ENCODE data around the gene KLF16. TPM values are rescaled to one million over a fixed set of nuclear protein-coding genes. Genes with fewer than 3 reads are reported as not detected.
"Not testable (repeated sequence)": the region's sequence is repeated elsewhere in the genome, so short reads cannot be mapped to it uniquely, and the experiment has no call there.

Gene KLF16
- 2.9 TPM for total RNA-seq

- no peak for DNase-seq
Measured at GRCh38 chr19:1863328-1863637, at the start of gene KLF16. Gene KLF16, minus strand, starts transcription at chr19:1863579. Its CDS starts 82 bp downstream, at chr19:1863497.

- no peak for DNase-seq
Measured at GRCh38 chr19:1912760-1913505, 49.6 kb upstream of the KLF16 start.

- DNase-seq, result no peak
Measured at GRCh38 chr19:1911995-1912394, 48.6 kb upstream of the KLF16 start.

GRCh38 chr19:1911098-1911497, 47.7 kb upstream of the KLF16 start:
- DNase-seq, result no peak

- no peak for DNase-seq
Measured at GRCh38 chr19:1910177-1910576, 46.8 kb upstream of the KLF16 start.

- DNase-seq, result no peak
Measured at GRCh38 chr19:1909761-1910080, 46.3 kb upstream of the KLF16 start.

- DNase-seq, result no peak
Measured at GRCh38 chr19:1908364-1908678, 44.9 kb upstream of the KLF16 start.

GRCh38 chr19:1907563-1908363, 44.4 kb upstream of the KLF16 start:
- DNase-seq, result no peak

- DNase-seq, result no peak
Measured at GRCh38 chr19:1906985-1907562, 43.7 kb upstream of the KLF16 start.

- no peak for DNase-seq
Measured at GRCh38 chr19:1905863-1906375, 42.5 kb upstream of the KLF16 start.

- peak; percentile 98 for DNase-seq
Measured at GRCh38 chr19:1905110-1905862, 41.9 kb upstream of the KLF16 start, which contains the start of the genes ADAT3 and SCAMP4. Gene ADAT3, plus strand, starts transcription at chr19:1905399. Its CDS starts 6,649 bp downstream, at chr19:1912048. Gene SCAMP4, plus strand, starts transcription at chr19:1905399. Its CDS starts 9,621 bp downstream, at chr19:1915020.

GRCh38 chr19:1904860-1905109, 41.4 kb upstream of the KLF16 start:
- DNase-seq, result no peak

GRCh38 chr19:1902923-1903322, 39.5 kb upstream of the KLF16 start:
- DNase-seq, result no peak

GRCh38 chr19:1901940-1902404, 38.6 kb upstream of the KLF16 start:
- DNase-seq, result no peak

GRCh38 chr19:1896508-1896907, 33.1 kb upstream of the KLF16 start:
- no peak for DNase-seq

- no peak for DNase-seq
Measured at GRCh38 chr19:1893791-1894190, 30.4 kb upstream of the KLF16 start.

- no peak for DNase-seq
Measured at GRCh38 chr19:1889907-1890306, 26.5 kb upstream of the KLF16 start.

- DNase-seq, result no peak
Measured at GRCh38 chr19:1888385-1888784, 25.0 kb upstream of the KLF16 start.

- not testable (repeated sequence) for DNase-seq
Measured at GRCh38 chr19:1886360-1886759, 23.0 kb upstream of the KLF16 start.

GRCh38 chr19:1885398-1886119, 22.2 kb upstream of the KLF16 start, which contains the start of gene ABHD17A:
Gene ABHD17A, minus strand, starts transcription at chr19:1885496. Its CDS starts 3,930 bp downstream, at chr19:1881566.
- peak; percentile 91 for DNase-seq

- DNase-seq, result no peak
Measured at GRCh38 chr19:1884719-1885334, 21.4 kb upstream of the KLF16 start.

All from skin of body (tissue), 2 donors.